ENCODE results near the gene RASSF6.
"Not testable (repeated sequence)": the region's sequence is repeated elsewhere in the genome, so short reads cannot be mapped to it uniquely, and the experiment has no call there.

DNA sequence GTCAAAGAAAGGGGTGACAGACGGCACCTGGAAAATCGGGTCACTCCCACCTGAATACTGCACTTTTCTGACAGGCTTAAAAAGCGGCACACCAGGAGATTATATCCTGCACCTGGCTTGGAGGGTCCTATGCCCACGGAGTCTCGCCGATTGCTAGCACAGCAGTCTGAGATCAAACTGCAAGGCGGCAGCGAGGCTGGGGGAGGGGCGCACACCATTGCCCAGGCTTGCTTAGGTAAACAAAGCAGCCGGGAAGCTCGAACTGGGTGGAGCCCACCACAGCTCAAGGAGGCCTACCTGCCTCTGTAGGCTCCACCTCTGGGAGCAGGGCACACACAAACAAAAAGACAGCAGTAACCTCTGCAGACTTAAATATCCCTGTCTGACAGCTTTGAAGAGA is 69.4 kb downstream of the RASSF6 start:
- TF ChIP-seq EP300 (IDR thresholded peaks at IDR 0.05; ENCODE audit: borderline replicate concordance in 1 of 2, low read depth in 1 of 2, low read length in 1 of 2); RCOR1 (IDR thresholded peaks at IDR 0.05; ENCODE audit: low read length); MXI1 (IDR thresholded peaks at IDR 0.05; ENCODE audit: low read depth, low read length); JUND (IDR thresholded peaks at IDR 0.05); TAF1 (IDR thresholded peaks at IDR 0.05; ENCODE audit: borderline replicate concordance, low read depth, low read length); ELF1 (IDR thresholded peaks at IDR 0.05); SMC3 (IDR thresholded peaks at IDR 0.05; ENCODE audit: low read depth, low read length); RFX5 (IDR thresholded peaks at IDR 0.05; ENCODE audit: low read length); TCF12 (IDR thresholded peaks at IDR 0.05); SIN3A (IDR thresholded peaks at IDR 0.05; ENCODE audit: borderline replicate concordance, low read depth, low read length): not testable (repeated sequence)
- TF ChIP-seq, protein P1, sequence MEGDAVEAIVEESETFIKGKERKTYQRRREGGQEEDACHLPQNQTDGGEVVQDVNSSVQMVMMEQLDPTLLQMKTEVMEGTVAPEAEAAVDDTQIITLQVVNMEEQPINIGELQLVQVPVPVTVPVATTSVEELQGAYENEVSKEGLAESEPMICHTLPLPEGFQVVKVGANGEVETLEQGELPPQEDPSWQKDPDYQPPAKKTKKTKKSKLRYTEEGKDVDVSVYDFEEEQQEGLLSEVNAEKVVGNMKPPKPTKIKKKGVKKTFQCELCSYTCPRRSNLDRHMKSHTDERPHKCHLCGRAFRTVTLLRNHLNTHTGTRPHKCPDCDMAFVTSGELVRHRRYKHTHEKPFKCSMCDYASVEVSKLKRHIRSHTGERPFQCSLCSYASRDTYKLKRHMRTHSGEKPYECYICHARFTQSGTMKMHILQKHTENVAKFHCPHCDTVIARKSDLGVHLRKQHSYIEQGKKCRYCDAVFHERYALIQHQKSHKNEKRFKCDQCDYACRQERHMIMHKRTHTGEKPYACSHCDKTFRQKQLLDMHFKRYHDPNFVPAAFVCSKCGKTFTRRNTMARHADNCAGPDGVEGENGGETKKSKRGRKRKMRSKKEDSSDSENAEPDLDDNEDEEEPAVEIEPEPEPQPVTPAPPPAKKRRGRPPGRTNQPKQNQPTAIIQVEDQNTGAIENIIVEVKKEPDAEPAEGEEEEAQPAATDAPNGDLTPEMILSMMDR (IDR thresholded peaks at IDR 0.05): not testable (repeated sequence)
- TF ChIP-seq, protein P2, sequence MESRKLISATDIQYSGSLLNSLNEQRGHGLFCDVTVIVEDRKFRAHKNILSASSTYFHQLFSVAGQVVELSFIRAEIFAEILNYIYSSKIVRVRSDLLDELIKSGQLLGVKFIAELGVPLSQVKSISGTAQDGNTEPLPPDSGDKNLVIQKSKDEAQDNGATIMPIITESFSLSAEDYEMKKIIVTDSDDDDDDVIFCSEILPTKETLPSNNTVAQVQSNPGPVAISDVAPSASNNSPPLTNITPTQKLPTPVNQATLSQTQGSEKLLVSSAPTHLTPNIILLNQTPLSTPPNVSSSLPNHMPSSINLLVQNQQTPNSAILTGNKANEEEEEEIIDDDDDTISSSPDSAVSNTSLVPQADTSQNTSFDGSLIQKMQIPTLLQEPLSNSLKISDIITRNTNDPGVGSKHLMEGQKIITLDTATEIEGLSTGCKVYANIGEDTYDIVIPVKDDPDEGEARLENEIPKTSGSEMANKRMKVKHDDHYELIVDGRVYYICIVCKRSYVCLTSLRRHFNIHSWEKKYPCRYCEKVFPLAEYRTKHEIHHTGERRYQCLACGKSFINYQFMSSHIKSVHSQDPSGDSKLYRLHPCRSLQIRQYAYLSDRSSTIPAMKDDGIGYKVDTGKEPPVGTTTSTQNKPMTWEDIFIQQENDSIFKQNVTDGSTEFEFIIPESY (IDR thresholded peaks at IDR 0.05; ENCODE audit: borderline replicate concordance, low read depth): not testable (repeated sequence)
- TF ChIP-seq, protein P3, sequence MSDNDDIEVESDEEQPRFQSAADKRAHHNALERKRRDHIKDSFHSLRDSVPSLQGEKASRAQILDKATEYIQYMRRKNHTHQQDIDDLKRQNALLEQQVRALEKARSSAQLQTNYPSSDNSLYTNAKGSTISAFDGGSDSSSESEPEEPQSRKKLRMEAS (IDR thresholded peaks at IDR 0.05; ENCODE audit: low read depth): not testable (repeated sequence)
